Measurements from ENCODE around the gene RPS24.
"Not testable (repeated sequence)": the region's sequence is repeated elsewhere in the genome, so short reads cannot be mapped to it uniquely, and the experiment has no call there.

Gene RPS24

DNA sequence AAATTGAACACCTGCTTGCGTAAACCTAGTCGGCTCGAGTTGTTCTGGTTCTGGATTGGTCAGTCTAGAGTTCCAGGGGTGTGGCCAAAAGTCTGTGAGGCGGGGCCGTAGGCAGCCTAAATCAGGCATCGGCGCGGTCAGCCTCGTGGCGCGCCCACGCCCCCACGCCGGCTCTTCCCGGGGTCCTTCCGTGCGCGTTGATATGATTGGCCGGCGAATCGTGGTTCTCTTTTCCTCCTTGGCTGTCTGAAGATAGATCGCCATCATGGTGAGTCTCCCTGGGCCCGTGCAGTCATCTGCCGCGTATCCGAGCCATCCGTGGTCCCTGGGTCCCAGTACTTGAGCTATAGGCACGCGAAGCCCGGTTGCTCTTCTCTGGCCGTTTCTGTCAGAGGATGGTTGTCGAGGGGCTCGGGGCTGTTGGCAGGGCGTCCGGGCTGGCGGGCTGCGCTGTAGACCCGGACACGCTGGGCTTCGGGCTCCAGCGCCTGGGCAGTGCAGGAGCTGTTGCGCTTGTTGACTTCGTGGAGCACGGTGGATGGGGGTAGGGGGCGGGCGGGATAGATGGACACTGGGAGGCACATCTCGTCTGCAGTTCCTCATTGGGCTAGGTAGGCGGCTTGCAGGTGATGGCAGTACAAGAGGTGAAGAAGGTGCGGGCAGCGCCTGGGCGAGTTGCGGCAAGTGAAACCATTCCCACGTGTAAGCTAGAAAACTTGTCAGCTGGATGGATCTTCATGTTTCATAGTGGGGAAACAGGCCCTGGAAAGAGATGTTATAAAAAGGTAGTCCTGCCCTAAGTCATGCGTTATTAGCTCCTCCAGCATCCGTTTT lies at the start of gene RPS24:
TSS of gene RPS24 (plus strand) at position 227 of the 834 bp plus-strand sequence. CDS start at position 266, 39 bp downstream.
- DNase-seq: peak; percentile 92

DNA sequence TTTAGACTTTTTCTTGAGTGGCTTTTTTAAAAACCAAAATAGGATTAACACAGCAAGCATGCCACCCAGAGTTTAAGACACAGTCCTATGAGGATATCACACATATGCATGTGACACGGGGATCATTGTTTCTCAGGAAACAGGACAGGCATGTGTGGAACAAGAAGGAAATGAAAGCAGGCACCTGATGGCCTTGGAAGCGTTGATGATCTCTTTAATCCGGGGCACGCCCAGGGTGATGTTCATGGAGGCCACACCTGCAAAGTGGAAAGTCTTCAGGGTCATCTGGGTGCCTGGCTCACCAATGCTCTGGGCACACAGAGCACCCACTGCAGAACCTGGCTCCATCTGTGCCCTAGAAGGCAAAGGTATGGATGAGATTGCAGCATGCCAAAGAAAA lies 48.7 kb upstream of the RPS24 start:
- no peak for DNase-seq

DNA sequence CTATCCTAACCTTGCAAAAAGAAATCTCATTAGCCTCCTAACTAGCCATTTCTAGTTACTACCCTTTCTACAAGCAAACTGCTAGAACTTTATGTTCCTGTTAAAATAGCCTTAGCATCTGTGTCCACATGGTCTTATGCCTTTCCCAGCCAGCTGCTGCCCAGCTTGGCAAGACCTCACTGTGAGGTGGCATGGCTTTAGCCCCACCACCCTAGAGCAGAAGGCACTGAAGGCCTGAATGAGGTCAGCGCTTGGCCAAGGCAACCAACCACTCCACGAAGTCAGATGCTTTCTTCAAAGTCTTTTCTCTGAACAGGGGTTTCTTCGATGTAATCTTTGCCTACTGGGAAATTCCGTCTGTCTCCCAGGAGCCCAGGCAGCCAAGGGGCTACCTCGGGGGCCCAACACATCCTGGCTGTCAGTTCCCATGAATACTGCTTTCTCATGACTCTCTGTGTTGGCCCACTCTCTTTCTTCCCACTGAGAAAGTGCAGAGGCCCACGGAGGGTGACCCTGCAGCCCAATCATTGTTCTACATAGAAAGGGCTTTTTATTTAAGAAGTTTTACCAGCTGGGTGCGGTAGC lies 45.9 kb upstream of the RPS24 start:
- DNase-seq: no peak

DNA sequence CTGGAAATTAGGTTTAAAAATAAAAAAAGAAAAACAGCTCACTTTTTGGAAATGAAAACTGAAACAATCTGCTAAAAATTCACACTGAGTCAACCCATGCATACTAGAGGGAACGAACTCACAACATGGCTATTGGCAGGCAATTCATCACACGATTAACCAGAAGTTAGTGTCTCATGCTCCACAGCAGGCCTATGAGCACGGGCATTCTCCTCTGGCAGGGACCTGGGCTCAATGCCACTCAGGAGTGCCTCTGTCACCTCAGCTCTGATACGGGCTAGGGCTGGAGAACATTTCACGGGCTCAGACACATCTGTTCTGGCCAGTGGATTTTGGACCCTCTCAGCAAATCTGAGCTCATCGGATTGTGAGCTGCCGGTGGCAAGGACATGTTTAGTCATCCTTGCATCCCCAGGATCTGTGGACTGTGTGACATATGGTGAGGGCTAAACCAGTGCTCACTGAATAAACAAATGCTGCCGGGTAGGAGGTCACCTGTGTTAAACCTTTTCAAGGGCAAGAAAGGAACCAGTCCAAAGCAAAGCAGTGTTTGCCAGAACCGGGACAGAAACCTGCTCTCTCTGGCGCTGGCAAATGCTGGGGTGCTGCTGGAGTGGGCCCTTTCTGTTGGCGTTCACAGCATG lies 44.5 kb upstream of the RPS24 start:
- DNase-seq: no peak

DNA sequence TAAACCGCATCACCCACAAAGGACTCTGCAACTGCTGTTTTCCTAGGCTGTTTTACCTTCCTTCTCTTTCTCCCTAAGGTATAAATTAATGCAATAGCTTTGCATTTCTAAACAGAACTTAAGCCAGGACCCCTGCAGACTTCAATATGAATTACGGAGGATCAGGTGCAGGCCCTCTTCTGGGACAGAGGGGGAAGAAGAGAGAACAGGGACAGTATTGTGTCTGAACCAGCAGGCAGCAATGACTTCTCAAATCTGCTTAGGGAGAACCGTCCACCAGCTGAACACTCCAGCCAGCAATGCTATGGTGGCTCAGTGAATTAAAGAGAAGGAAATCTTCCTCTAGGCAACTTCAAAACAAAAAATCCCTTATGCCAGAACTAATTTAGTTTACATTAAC lies 40.0 kb upstream of the RPS24 start:
- no peak for DNase-seq

DNA sequence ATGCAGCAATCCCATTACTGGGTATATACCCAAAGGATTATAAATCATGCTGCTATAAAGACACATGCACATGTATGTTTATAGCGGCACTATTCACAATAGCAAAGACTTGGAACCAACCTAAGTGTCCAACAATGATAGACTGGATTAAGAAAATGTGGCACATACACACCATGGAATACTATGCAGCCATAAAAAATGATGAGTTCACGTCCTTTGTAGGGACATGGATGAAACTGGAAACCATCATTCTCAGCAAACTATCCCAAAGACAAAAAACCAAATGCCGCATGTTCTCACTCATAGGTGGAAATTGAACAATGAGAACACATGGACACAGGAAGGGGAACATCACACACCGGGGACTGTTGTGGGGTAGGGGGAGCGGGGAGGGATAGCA lies 34.9 kb upstream of the RPS24 start:
- DNase-seq: not testable (repeated sequence)

DNA sequence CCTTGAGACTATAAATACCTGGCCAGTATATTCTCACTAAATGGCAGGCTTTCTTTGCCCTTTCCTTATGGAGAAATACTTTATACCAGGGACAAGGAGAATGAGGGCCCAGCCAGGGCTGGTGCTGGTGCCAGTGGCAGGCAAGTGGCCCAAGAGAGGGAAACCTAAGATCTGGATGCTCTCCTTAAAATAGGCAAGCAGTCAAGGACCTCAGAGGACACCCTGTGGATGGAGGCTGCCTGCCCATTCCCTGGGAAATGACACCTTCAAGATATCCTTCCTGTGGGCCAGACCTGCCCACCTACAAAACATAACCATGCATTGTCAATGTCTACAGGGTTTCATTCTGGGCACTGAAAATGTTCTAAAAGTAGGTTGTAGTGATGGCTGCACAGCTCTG lies 33.5 kb upstream of the RPS24 start:
- DNase-seq: no peak

DNA sequence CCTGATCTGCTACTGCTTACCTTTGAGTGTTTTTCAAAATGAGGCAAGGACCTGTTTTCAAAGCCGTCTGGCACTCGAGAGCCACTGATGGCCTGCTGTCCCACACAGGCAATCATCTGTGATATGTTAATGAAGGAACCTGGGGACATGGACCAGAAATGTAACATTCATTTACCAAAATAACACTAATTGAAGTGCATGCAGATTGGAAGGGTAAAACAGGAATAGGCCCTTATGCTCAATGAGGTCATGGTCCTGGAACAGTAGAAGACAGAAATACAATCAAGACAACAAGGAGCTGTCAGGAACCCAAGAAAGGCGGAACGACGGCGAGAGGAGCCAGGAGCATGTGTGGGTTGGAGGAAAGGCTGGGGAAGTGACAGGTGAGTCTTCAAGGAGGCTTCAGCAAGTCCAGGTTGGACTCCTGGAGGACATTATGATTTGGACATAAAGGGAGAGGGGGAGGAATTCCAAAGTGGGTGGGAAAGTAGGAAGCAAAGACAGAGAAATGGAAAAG lies 32.6 kb upstream of the RPS24 start:
- peak; percentile 69 for DNase-seq

DNA sequence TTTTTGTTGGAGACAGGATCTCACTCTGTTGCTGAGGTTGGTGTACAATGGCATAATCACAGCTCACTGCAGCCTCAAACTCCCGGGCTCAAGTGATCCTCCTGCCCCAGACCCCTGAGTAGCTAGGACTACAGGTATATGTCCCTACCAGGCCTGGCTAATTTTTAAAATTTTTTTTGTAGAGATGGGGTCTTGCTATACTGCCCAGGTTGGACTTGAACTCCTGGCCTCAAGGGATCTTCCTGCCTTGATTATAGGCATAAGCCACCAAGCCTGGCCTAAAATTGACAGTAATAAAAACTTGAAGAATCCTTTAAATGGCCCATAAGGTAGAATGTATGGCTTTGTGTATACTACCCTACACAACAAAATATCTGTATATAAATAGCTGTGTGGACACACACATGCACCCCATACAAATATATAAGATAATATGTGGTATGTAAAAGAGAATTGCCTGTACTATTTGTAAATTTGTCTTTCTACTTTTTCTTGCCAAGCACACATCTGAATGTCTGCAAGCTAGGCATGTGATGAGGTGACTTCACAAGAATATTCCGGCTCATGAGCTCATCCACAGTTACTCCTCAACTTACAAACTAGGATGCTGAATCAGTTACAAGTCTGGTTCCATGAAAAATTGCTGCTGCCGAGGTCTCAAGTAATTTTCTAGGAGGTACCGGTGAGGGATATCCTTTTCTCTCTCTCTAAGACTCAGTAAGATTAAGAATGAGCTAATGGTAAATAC lies 30.9 kb upstream of the RPS24 start:
- DNase-seq: no peak

DNA sequence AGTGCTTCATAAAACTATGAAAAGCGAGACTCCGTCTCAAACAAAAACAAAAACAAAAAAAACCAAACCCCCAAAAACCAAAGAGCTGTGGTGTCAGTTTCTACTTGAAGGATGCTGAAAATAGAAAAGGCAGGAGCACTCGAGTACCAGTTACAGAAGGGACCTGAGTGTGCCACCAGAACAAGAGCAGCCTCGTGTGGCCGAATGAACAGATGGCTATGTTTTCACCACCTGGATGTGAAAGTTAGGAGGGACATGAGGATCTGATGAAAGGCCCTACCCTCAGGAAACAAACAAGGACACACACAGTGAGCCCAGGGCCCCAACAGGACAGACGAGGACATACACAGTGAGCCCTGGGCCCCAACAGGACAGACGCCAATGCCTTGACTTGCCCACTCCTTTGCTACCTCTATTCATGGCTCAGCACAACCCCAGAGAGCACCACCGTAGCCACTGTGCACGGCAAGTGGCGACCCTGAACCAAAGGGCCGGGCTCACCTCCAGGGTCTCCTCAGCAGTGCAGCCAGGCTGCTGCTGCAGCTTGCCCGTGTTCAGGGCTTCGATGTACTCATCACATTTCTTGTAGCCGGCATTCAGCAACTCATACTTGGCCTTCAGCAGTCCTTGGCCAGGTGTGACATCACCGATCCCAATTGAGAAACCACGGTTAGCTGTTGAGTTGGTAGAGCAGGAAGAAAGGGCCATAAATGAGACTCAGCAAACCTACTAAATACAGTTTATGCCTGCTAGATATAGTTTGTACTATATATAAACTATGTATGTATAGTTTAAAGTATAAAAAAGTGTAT lies 29.2 kb upstream of the RPS24 start:
- DNase-seq: no peak

DNA sequence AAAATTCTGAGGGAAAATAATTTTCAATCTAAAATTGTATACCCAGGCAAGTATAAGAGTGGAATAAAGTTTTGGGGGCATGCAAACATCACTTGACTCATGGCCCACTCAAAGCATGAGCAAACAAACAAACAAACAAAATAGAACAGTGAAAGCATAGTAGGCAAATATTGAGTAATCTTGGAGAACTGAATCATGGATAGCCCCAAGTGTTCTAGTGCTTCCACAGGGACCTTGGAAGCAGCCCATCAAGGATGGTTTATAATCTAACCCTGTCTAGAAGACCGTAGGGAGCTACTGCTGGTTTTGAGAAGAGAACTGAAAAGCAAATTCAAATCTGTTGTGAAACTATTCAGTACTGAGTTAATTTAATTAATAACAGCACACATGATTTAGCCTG lies 26.5 kb upstream of the RPS24 start:
- no peak for DNase-seq

DNA sequence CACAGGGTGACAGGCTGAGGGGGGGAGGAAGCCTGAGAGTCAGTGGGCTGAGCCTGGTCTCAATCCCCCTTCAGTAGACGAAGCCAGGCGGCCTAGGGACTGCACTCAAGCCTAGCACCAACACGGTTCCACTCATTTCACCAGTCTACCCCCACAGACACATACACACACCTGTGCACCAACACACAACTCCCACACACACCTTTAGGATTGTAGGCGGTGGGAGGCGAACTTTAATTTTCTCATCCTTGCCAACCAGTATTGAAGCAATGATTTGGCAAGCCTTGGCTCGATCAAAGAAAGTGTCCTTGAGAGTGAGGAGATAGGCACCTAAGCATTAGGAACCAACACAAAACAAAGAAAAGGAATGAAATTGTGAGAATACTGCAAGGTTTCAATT lies 24.0 kb upstream of the RPS24 start:
- DNase-seq: no peak

DNA sequence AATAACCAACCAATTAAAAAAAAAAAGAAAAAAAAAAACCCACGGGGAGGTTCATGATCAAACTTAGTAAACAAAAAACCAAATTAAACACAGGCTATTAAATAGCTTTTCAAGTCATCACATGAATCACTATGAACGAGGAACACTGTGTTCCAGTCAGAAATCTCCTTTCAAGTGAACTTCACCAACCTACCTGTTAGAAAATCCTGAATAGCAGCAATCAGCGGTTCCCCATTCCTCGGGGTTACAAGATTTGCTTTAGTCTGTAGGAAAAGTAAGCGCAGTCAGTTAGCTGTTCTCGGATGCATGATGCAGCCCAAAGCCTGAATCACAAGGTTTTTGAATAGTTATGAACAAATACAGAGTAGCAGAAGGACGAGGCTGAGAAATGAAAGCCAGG lies 23.4 kb upstream of the RPS24 start:
- no peak for DNase-seq

DNA sequence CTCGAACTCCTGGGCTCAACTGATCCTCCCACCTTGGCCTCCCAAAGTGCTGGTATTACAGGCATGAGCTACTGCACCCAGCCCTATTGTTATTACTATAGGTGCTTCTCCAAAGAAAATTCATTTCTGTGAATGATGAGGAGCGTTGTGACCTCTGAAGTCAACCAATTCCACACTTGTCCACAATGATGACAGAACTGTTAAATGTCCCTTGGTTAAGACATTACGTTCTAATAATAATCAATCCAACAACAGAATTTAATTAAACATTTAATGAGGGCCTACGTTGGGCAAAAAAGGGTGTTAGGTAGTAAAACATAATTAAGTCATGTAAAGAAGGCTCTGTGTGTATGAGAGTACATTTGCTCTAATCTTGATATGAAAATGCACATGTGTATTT lies 22.6 kb upstream of the RPS24 start:
- no peak for DNase-seq

DNA sequence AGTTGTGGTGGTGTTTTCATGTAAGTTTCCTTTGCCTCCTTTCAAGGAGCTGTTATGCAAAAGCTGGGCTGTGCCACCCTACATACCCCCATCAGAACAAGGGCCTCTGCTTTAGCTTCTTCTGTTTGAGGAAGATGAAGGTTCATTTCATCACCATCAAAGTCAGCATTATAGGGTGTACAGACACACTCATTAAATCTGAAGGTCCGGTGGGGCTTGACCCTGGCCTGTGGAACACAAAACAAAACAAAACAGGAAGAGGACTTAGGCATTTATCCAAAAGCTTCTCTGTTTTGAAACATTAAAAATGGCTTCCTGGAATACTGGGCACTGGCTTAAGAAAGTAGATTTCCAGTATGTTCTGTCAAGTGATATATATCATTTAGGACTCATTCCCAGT lies 20.1 kb upstream of the RPS24 start:
- no peak for DNase-seq

DNA sequence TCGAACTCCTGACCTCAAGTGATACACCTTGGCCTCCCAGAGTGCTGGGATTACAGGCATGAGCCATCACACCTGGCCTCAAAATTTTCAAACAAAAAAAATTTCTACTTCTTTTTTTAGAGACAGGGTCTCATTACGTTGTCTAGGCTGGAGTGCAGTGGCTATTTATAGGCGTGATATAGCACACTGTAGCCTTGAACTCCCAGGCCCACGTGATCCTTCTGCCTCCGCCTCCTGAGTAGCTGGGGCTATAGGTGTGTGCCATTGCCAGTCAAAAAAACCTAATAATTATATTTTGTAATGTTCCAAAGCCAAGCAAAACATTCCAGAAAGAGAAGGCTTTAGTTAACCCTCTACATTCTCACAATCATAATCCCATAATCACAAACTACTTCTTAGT lies 18.1 kb upstream of the RPS24 start:
- DNase-seq: no peak

DNA sequence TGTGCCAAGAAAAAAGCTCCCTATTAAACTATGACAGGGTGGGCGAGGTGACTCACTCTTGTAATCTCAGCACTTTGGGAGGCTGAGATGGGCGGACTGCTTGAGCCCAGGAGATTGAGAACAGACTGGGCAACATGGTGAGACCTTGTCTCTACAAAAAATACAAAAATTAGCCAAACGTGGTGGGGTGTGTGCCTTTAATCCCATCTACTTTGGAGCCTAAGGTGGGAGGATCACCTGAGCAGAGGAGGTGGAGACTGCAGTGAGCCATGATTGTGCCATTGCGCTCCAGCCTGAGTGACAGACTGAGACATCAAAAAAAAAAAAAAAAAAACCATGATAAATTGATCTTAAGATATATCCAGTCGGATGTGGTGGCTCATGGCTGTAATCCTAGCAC lies 15.8 kb upstream of the RPS24 start:
- no peak for DNase-seq

DNA sequence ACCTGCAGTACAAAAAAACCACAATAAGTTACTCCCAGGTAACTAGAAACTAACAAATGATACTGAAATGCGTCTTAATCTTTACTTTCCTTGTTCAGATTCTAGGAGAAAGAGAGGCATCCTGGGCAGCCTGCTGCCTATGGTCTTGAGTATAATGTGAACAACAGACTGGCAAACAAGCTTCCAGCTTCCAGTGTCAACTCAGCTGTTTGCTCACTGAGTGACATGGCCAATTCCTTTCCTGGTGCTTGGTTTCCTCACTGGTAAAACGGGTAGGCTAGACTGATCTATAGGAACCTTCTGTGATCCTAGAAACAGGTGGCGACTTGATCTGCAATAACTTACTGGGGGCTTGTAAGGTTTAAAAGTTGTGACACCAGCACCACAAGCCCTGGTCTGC lies 14.4 kb upstream of the RPS24 start:
- no peak for DNase-seq

DNA sequence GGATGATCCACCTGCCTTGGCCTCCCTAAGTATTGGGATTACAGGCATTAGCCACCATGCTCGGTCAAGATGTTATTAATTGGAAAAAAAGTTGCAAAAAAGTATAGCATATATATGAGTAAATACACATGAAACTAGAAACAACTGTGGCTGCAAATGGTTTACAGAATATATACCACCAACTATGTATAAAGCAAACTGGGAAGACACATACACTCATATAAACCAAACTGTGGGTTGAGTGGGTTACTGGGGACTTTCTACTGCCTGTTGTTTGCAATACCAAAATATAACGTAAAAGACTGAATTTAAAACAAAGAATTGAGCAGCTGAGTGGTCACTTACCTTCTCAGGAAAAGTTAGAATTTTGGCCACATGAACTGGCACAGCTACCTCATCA lies 12.5 kb upstream of the RPS24 start:
- no peak for DNase-seq

DNA sequence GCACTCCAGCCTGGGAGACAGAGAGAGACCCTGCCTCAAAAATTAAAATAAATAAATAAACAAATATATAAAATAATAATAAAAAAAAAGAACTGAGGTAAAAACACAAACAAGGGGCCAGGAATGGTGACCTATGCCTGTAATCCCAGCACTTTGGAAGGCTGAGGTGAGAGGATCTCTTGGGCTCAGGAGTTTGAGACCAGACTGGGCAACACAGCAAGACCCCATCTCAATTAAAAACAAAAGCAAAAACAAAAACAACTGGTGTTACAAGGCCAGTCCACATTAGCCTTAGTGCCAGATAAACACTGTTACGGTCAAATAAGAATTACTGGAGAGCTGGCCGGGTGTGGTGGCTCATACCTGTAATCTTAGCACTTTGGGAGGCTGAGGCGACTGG lies 9.9 kb upstream of the RPS24 start:
- DNase-seq: no peak

DNA sequence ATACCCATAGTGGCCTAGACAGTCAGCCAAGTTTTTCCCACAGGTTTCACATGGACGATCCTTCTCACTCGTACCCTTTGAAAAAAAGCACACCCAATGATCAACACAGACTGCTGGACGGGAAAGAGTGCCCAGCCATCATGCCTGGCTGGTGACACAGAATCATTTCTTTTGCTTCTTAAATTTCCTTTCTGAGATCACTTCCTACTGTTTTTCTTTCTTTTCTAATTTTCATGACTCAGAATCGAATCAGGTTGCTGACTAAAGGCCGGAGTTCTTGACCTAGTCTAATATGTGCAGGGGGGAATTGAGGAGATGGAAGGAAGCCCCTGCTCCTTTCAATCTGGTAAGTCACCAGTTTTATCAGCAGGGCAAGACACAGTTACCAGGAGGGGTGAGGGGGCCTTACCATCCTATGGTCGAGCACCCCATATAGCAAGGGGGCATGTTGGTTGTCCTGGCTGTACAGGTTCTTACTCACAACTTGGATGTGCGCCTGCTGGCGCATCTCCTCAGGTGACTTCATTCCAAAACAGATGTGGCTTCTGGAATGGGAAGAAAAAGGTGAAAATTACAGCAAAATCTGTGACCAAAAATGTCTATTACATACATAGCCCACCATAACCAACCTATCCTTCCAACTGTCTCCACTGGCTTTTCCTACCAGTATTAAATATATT lies 7.8 kb upstream of the RPS24 start:
- no peak for DNase-seq

Measured in DMS79 treated with DMSO at 0.1 percent for 48 hours (cell line).